OCI-LY7 (cell line): ENCODE results near the gene BCDIN3D. TPM values are rescaled to one million over a fixed set of nuclear protein-coding genes. Genes with fewer than 3 reads are reported as not detected.

Experiments
- BruUV-seq: library from RNA; stranded (reverse); fragments of 400-500 nt; replicated peaks from 2 replicates; lab custom pipeline; 2021; lab: Mats Ljungman, UMichigan
- CTCF ChIA-PET: fragments of 300-600 bp; sonication (Branson Sonifier 250); formaldehyde crosslinking; loops from one replicate; lab custom pipeline; 2022; ENCODE audit warnings: antibody characterized with exemption; ENCODE audit not compliant: unreplicated experiment; lab: Charles Lee
- POLR2A ChIA-PET: fragments of 300-600 bp; sonication (Branson Sonifier 250); formaldehyde crosslinking; loops from one replicate; lab custom pipeline; 2022; ENCODE audit warnings: antibody characterized with exemption; lab: Charles Lee
- DNase-seq: peaks from one replicate; pipeline ENCODE4 v3.0.0-alpha.2; 2015; ENCODE audit warnings: low spot score
- H2AFZ ChIP-seq: fragments of 200-600 bp; sonication (generic), shearing (Covaris generic); 2 replicates; pipeline ENCODE4 v1.6.1; 2014; ENCODE audit warnings: mild to moderate bottlenecking, antibody characterized with exemption, low read length, moderate library complexity
- H3K27ac ChIP-seq: fragments of 200-600 bp; sonication (generic); 2 replicates; pipeline ENCODE4 v1.5.1; 2014; ENCODE audit warnings: mixed run types, low read depth, mild to moderate bottlenecking, moderate library complexity, low read length, inconsistent platforms; ENCODE audit not compliant: poor library complexity, severe bottlenecking
- H3K36me3 ChIP-seq: fragments of 200-600 bp; sonication (generic); 2 replicates; pipeline ENCODE4 v1.6.1; 2014; ENCODE audit warnings: mild to moderate bottlenecking, antibody characterized with exemption, low read length, moderate library complexity, mixed read lengths; ENCODE audit not compliant: insufficient read depth
- H3K4me1 ChIP-seq: fragments of 200-600 bp; sonication (generic); 2 replicates; pipeline ENCODE4 v1.5.1; 2014; ENCODE audit warnings: mild to moderate bottlenecking, low read length; ENCODE audit not compliant: insufficient read depth, poor library complexity, severe bottlenecking
- H3K4me2 ChIP-seq: fragments of 200-600 bp; sonication (generic); 2 replicates; pipeline ENCODE4 v1.6.1; 2014; ENCODE audit warnings: mild to moderate bottlenecking, low read length
- H3K4me3 ChIP-seq: fragments of 200-600 bp; sonication (generic); 2 replicates; pipeline ENCODE4 v1.5.1; 2014; ENCODE audit warnings: mild to moderate bottlenecking, low read depth, low read length; ENCODE audit not compliant: poor library complexity, severe bottlenecking
- H3K79me2 ChIP-seq: fragments of 200-600 bp; sonication (generic); 2 replicates; pipeline ENCODE4 v1.6.1; 2016; ENCODE audit warnings: low read depth, mild to moderate bottlenecking, low read length, moderate library complexity, mixed read lengths; ENCODE audit not compliant: insufficient read depth
- H3K9me2 ChIP-seq: fragments of 200-600 bp; sonication (generic); 2 replicates; pipeline ENCODE4 v1.6.1; 2016; ENCODE audit warnings: mild to moderate bottlenecking, low read length, mixed read lengths; ENCODE audit not compliant: insufficient read depth
- H3K9me3 ChIP-seq: fragments of 200-600 bp; sonication (generic); 2 replicates; pipeline ENCODE4 v1.6.1; 2014; ENCODE audit warnings: mild to moderate bottlenecking, mixed run types, low read length, mixed read lengths
- H4K20me1 ChIP-seq: fragments of 200-600 bp; sonication (generic); 2 replicates; pipeline ENCODE4 v1.6.1; 2014; ENCODE audit warnings: mild to moderate bottlenecking, antibody characterized with exemption, low read length, moderate library complexity, mixed read lengths; ENCODE audit not compliant: insufficient read depth
- CTCF ChIP-seq: fragments of 200-600 bp; sonication (generic); conservative IDR thresholded peaks from 2 replicates; pipeline ENCODE4 v1.5.1; 2014; ENCODE audit warnings: mild to moderate bottlenecking, antibody characterized with exemption, low read length, moderate library complexity, mixed read lengths
- EZH2phosphoT487 ChIP-seq: fragments of 200-600 bp; sonication (generic); IDR thresholded peaks from 2 replicates; pipeline ENCODE4 v1.6.1; 2018; ENCODE audit warnings: low read depth, borderline replicate concordance, mild to moderate bottlenecking, mixed run types, antibody characterized with exemption, low read length, moderate library complexity, mixed read lengths
- intact Hi-C: fragments of 100-400 bp; cut with micrococcal nuclease; formaldehyde crosslinking; loops from one replicate; pipeline ENCODE4 v1.10.0; 2022; ENCODE audit not compliant: unreplicated experiment
- total RNA-seq, 2 experiments: library from RNA; depleted of rRNA in 1 of 2; stranded (reverse); fragments of >200 nt in 1 of 2; shearing (Covaris generic) in 1 of 2; gene quantifications; 2 replicates each; pipeline ENCODE4 v1.2.3, GENCODE V29; 2014 to 2022

BCDIN3D gene
- total RNA-seq, 2 experiments from 2014 or later = 8.4 to 10.1 TPM

GRCh38 chr12:49887536-49888401, 44.9 kb upstream of the BCDIN3D start:
- DNase-seq = no peak
- intact Hi-C loops = no loop called here
- POLR2A ChIA-PET = interaction anchor here (0.5 kb wide), 1 partner anchor 293 kb away, joined by 4 read pairs; no protein-coding TSS in a partner anchor
- H3K9me2 ChIP-seq = no peaks in the 10 kb centered on the region
- H3K4me2 ChIP-seq = no peak overlapping the region
- no peaks in the 10 kb centered on the region for H3K79me2 ChIP-seq
- H3K4me1 ChIP-seq = no peaks in the 10 kb centered on the region
- CTCF ChIA-PET = no interaction called here
- H4K20me1 ChIP-seq = no peaks in the 10 kb centered on the region
- no peak for TF ChIP-seq EZH2phosphoT487
- TF ChIP-seq CTCF = no peak
- H3K9me3 ChIP-seq = no peaks in the 10 kb centered on the region
- no peak overlapping the region for H3K27ac ChIP-seq
- no peak overlapping the region for H3K4me3 ChIP-seq
- no peak overlapping the region for H2AFZ ChIP-seq
- no peaks in the 10 kb centered on the region for H3K36me3 ChIP-seq
- BruUV-seq = no TSS peak

- POLR2A ChIA-PET = no interaction called here
These were observed 44.2 kb upstream of the BCDIN3D start for GRCh38 chr12:49887091-49887490.

More at GRCh38 chr12:49887091-49887490, 44.2 kb upstream of the BCDIN3D start:
- H2AFZ ChIP-seq = no peak overlapping the region
- CTCF ChIA-PET = no interaction called here
- no peaks in the 10 kb centered on the region for H3K36me3 ChIP-seq
- no peaks in the 10 kb centered on the region for H3K9me3 ChIP-seq
- no peak overlapping the region for H3K4me3 ChIP-seq
- DNase-seq = no peak
- H3K79me2 ChIP-seq = no peaks in the 10 kb centered on the region
- H3K4me2 ChIP-seq = no peak overlapping the region
- no peaks in the 10 kb centered on the region for H4K20me1 ChIP-seq
- no peak overlapping the region for H3K27ac ChIP-seq
- BruUV-seq = no TSS peak
- H3K4me1 ChIP-seq = no peaks in the 10 kb centered on the region
- no peak for TF ChIP-seq CTCF
- no peak for TF ChIP-seq EZH2phosphoT487
- intact Hi-C loops = no loop called here
- H3K9me2 ChIP-seq = no peaks in the 10 kb centered on the region
